SH-SY5Y (cell line): ENCODE measurements around the gene LSAMP.

Experiments used
- GATA2 ChIP-seq: IDR thresholded peaks from 2 replicates; pipeline ENCODE4 v1.6.1; 2011; ENCODE audit warnings: mild to moderate bottlenecking, low read depth, low read length
- GATA3 ChIP-seq: IDR thresholded peaks from 2 replicates; pipeline ENCODE4 v1.6.1; 2011; ENCODE audit warnings: low read depth, mild to moderate bottlenecking, low read length, moderate library complexity

DNA sequence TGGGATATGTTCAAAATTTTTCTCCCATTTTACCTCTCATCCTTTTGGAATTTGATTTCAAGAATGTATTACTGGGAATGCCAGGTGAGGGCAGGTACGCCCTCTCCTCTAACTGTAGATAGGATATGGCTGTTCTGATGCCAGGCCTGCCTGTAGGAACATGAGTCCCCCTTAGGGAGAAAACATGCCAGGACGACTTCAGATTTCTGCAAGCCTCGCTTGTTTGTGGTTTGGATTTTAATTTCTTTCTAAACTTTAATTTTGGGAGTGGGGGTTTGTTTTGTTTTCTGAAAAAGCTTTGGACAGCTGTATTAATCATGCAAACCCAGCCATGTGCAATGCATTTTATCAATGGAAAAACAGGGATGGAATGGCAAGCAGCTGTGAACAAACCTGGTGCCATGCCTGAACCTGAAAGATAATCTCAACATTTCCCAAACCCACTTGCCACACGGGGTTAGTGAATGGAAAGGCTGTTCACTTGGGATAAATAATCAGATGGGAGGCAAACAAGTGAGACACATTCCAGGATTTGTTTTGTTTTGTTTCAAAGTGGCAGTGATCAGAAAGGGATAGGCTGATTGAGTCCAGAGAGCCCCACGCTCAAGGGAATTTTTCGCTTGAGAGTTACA, 614.4 kb downstream of the LSAMP start:
- no peak for TF ChIP-seq GATA3
- no peak for TF ChIP-seq GATA2
